ENCODE measurements around the gene ROGDI.

- no peak for TF ChIP-seq CTCF (IDR thresholded peaks at IDR 0.05; ENCODE audit: low read depth, low read length)
- TF ChIP-seq EZH2phosphoT487 (IDR thresholded peaks at IDR 0.05; ENCODE audit: low read depth): no peak
Measured at GRCh38 chr16:4750896-4751295, 51.5 kb downstream of the ROGDI start.
